ENCODE data around the gene NUP62CL. TPM values are rescaled to one million over a fixed set of nuclear protein-coding genes. Genes with fewer than 3 reads are reported as not detected.

Gene NUP62CL
- total RNA-seq, 1 experiment from 2014 or later: 2.9 TPM

GRCh38 chrX:107207089-107207488, 856 bp upstream of the NUP62CL start:
- ChIA-PET POLR2A (ENCODE audit: low non-redundant PET) (no interaction called here), CTCF (no interaction called here)
- Histone ChIP-seq H3K27ac (ENCODE audit: low read depth, low read length, poor library complexity, severe bottlenecking) (no peak overlapping the region), H3K4me1 (ENCODE audit: insufficient read depth, low read length, poor library complexity, severe bottlenecking) (no peaks in the 10 kb centered on the region), H3K27me3 (replicated peaks; ENCODE audit: insufficient read depth, low read depth, low read length, poor library complexity) (no peaks in the 10 kb centered on the region), H3K36me3 (ENCODE audit: insufficient read depth, low read length, poor library complexity, severe bottlenecking) (no peaks in the 10 kb centered on the region), H3K9me3 (ENCODE audit: low read depth, low read length, poor library complexity, severe bottlenecking) (no peaks in the 10 kb centered on the region), H3K4me3 (ENCODE audit: low read depth, low read length, poor library complexity, severe bottlenecking) (no peak overlapping the region)
- DNase-seq (ENCODE audit: low spot score): no peak
- TF ChIP-seq EZH2 (IDR thresholded peaks at IDR 0.05; ENCODE audit: borderline replicate concordance, low read depth, low read length, poor library complexity, severe bottlenecking) (no peak), CTCF (conservative IDR thresholded peaks at IDR 0.05; ENCODE audit: low read depth, low read length) (no peak)
- BruUV-seq (replicated peaks): no TSS peak
- intact Hi-C loops (cut with micrococcal nuclease; ENCODE audit: unreplicated experiment): no loop called here

- no peaks in the 10 kb centered on the region for H3K4me1 ChIP-seq (ENCODE audit: insufficient read depth, low read length, poor library complexity, severe bottlenecking)
- ChIA-PET CTCF (no interaction called here), POLR2A (ENCODE audit: low non-redundant PET) (no interaction called here)
- H3K27ac ChIP-seq (ENCODE audit: low read depth, low read length, poor library complexity, severe bottlenecking): no peak overlapping the region
- BruUV-seq (replicated peaks): no TSS peak
- peak overlapping the region; percentile 57 for H3K4me3 ChIP-seq (ENCODE audit: low read depth, low read length, poor library complexity, severe bottlenecking)
- H3K36me3 ChIP-seq (ENCODE audit: insufficient read depth, low read length, poor library complexity, severe bottlenecking): no peaks in the 10 kb centered on the region
- no peaks in the 10 kb centered on the region for H3K9me3 ChIP-seq (ENCODE audit: low read depth, low read length, poor library complexity, severe bottlenecking)
- TF ChIP-seq CTCF (conservative IDR thresholded peaks at IDR 0.05; ENCODE audit: low read depth, low read length) (no peak), EZH2 (IDR thresholded peaks at IDR 0.05; ENCODE audit: borderline replicate concordance, low read depth, low read length, poor library complexity, severe bottlenecking) (no peak)
- no peaks in the 10 kb centered on the region for H3K27me3 ChIP-seq (replicated peaks; ENCODE audit: insufficient read depth, low read depth, low read length, poor library complexity)
- DNase-seq (ENCODE audit: low spot score): no peak
- intact Hi-C loops (cut with micrococcal nuclease; ENCODE audit: unreplicated experiment): no loop called here
Measured at GRCh38 chrX:107206697-107207065, 448 bp upstream of the NUP62CL start.

GRCh38 chrX:107204068-107204605, 2.1 kb downstream of the NUP62CL start:
- H3K27me3 ChIP-seq (replicated peaks; ENCODE audit: insufficient read depth, low read depth, low read length, poor library complexity): no peaks in the 10 kb centered on the region
- no peaks in the 10 kb centered on the region for H3K36me3 ChIP-seq (ENCODE audit: insufficient read depth, low read length, poor library complexity, severe bottlenecking)
- POLR2A ChIA-PET (ENCODE audit: low non-redundant PET): no interaction called here
- no peak for DNase-seq (ENCODE audit: low spot score)
- H3K4me3 ChIP-seq (ENCODE audit: low read depth, low read length, poor library complexity, severe bottlenecking): no peak overlapping the region
- no TSS peak for BruUV-seq (replicated peaks)
- H3K9me3 ChIP-seq (ENCODE audit: low read depth, low read length, poor library complexity, severe bottlenecking): no peaks in the 10 kb centered on the region
- CTCF ChIA-PET: no interaction called here
- no peak overlapping the region for H3K27ac ChIP-seq (ENCODE audit: low read depth, low read length, poor library complexity, severe bottlenecking)
- TF ChIP-seq CTCF (conservative IDR thresholded peaks at IDR 0.05; ENCODE audit: low read depth, low read length) (no peak), EZH2 (IDR thresholded peaks at IDR 0.05; ENCODE audit: borderline replicate concordance, low read depth, low read length, poor library complexity, severe bottlenecking) (no peak)
- intact Hi-C loops (cut with micrococcal nuclease; ENCODE audit: unreplicated experiment): no loop called here
- H3K4me1 ChIP-seq (ENCODE audit: insufficient read depth, low read length, poor library complexity, severe bottlenecking): no peaks in the 10 kb centered on the region
